HUES48 (cell line): ENCODE data around the gene ZNF229.
"Not testable (repeated sequence)": the region's sequence is repeated elsewhere in the genome, so short reads cannot be mapped to it uniquely, and the experiment has no call there.

Experiments
- H3K27ac ChIP-seq: one replicate; pipeline ENCODE4 v1.7.0; 2013; ENCODE audit warnings: low read depth, low read length, inconsistent platforms
- H3K27me3 ChIP-seq: 2 replicates; pipeline ENCODE4 v1.6.1; 2013; ENCODE audit warnings: mild to moderate bottlenecking, low read length; ENCODE audit not compliant: control insufficient read depth, insufficient read depth
- H3K36me3 ChIP-seq: 2 replicates; pipeline ENCODE4 v1.6.1; 2013; ENCODE audit warnings: low read length; ENCODE audit not compliant: control insufficient read depth, insufficient read depth
- H3K4me1 ChIP-seq: 2 replicates; pipeline ENCODE4 v1.6.1; 2013; ENCODE audit warnings: mild to moderate bottlenecking, low read length; ENCODE audit not compliant: control insufficient read depth, insufficient read depth
- H3K4me3 ChIP-seq: 2 replicates; pipeline ENCODE4 v1.5.1; 2013; ENCODE audit warnings: mild to moderate bottlenecking, low read depth, low read length
- H3K9ac ChIP-seq: 2 replicates; pipeline ENCODE4 v1.6.1; 2013; ENCODE audit warnings: mild to moderate bottlenecking, low read depth, low read length, moderate library complexity
- H3K9me3 ChIP-seq: 2 replicates; pipeline ENCODE4 v1.6.1; 2013; ENCODE audit warnings: low read length; ENCODE audit not compliant: control insufficient read depth, insufficient read depth

Gene ZNF229

GRCh38 chr19:44435441-44435840 lies 12.8 kb downstream of the ZNF229 start:
- Histone ChIP-seq H3K4me1 (no peaks in the 10 kb centered on the region), H3K27me3 (no peaks in the 10 kb centered on the region), H3K9ac (no peak overlapping the region), H3K4me3 (no peak overlapping the region), H3K27ac (no peak overlapping the region), H3K36me3 (peaks cover 11% of the 10 kb centered on the region), H3K9me3 (peaks cover 59% of the 10 kb centered on the region)

- H3K27ac ChIP-seq, result no peak overlapping the region
- H3K4me1 ChIP-seq, result no peaks in the 10 kb centered on the region
- no peaks in the 10 kb centered on the region for H3K27me3 ChIP-seq
- H3K9ac ChIP-seq, result no peak overlapping the region
- peaks cover 89% of the 10 kb centered on the region for H3K9me3 ChIP-seq
- H3K4me3 ChIP-seq, result no peak overlapping the region
- H3K36me3 ChIP-seq, result peaks cover 26% of the 10 kb centered on the region
Observed at GRCh38 chr19:44430956-44431355, 17.3 kb downstream of the ZNF229 start.

DNA sequence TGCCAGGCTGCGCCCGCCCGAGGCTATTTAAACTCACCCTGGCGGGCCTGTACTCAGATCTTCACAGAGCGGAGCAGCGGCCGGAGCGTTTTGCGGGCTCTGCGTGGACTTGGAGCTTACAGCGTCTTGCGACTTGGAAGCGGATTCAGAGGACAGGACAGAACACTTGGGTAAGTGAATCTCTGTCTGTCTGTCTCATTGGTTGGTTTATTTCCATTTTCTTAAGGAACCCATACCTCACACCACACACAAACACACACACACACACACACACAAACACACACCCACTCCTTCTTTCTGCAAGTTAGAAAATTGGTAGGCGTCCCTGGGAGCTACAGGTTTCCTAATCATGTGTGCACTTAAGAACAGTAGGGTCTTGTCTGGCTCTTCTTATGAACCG lies 32.7 kb downstream of the ZNF229 start:
- H3K27me3 ChIP-seq, H3K27ac ChIP-seq, H3K4me3 ChIP-seq, H3K36me3 ChIP-seq, H3K4me1 ChIP-seq, H3K9ac ChIP-seq: not testable (repeated sequence)
- H3K9me3 ChIP-seq, result peaks cover 62% of the 10 kb centered on the region

DNA sequence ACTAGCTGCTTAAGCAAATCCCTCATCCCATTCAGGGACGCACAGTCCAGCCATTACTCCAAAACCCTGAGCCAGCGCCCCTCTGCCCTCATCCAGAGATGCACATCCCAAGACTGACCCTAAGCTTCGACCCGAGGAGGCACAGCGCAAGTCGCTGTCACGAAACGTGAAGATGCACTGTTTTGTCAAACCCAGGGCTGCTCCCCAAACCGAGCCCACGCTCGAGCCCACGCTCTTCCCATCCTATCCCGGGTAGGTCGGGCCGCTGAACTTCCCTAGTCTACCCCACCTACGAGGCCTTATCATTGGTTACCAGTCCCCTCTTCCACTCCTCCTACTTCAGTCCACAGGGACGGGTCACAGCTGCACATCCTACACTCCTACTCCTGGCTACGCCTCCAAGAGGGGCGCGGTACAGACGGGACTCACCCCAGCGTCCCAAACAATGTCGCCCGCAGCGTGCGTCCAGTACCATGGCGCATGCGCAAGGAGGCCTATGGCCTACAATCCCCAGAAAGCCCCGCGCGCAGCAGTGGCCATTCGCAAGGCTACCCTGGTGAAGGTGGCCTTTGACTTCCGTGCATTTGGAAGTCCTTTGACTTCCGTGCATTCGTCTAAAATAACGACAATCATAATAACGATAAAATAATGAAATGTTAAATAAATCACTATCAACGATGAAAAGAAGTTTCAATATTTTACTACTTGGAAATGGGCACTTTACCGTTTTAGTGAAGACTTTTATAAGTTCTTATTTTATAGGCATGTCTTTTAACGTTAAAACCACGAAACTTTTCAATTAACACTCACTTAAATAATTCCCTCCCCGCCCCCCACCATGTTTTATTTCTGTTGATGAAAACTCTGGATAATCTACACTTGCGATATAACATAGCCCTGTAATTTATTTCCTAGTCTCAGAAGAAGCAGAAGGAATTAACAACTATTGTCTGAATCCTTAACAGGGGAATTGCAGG lies 46.8 kb downstream of the ZNF229 start, which contains the start of gene ZNF285:
Gene ZNF285, minus strand, starts transcription at position 470 of the 977 bp plus-strand sequence. CDS start 4,395 bp downstream, outside the sequence.
- peaks cover 19% of the 10 kb centered on the region for H3K9me3 ChIP-seq
- peak within 1 kb of the TSS; percentile 93 for H3K4me3 ChIP-seq
- H3K9ac ChIP-seq, result peak within 1 kb of the TSS; percentile 37
- no peaks in the 10 kb centered on the region for H3K36me3 ChIP-seq
- H3K4me1 ChIP-seq, result no peaks in the 10 kb centered on the region
- H3K27me3 ChIP-seq, result no peaks in the 10 kb centered on the region
- no peak within 1 kb of the TSS for H3K27ac ChIP-seq

DNA sequence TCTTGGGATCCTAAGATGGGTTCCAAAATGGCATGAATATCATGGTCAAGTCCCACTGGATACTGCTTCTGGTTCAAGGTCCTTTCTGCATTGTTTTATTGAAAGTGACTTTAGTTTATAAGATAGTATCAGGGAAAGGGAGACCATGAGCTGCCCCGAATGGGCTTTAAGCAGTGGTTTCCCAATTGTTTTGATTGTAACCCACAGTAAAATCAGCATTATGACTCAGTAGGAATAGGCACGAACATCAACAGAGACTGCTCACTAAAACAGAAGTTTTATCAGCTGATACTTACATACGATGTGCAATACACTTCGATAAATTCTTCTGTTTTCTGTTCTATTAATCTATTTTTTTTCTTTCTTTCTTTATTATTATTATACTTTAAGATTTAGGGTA lies 59.0 kb downstream of the ZNF229 start:
- H3K9ac ChIP-seq, H3K27ac ChIP-seq, H3K4me3 ChIP-seq, H3K27me3 ChIP-seq, H3K4me1 ChIP-seq, H3K36me3 ChIP-seq: not testable (repeated sequence)
- peaks cover 34% of the 10 kb centered on the region for H3K9me3 ChIP-seq
